Middle frontal gyrus (tissue), 1 donor: ENCODE data around the gene GTF3C2.

Experiments
- DNase-seq: peaks from one replicate; pipeline ENCODE4 v3.0.0-alpha.2; 2015; ENCODE audit warnings: low spot score; ENCODE audit errors: extremely low spot score

GTF3C2 gene

GRCh38 chr2:27298391-27299080 is 58.0 kb downstream of the GTF3C2 start:
- DNase-seq, result no peak

GRCh38 chr2:27297195-27297594 is 59.4 kb downstream of the GTF3C2 start:
- DNase-seq, result no peak

GRCh38 chr2:27296481-27296880 is 60.1 kb downstream of the GTF3C2 start:
- DNase-seq, result no peak

- DNase-seq, result no peak
These were observed 61.6 kb downstream of the GTF3C2 start for GRCh38 chr2:27294928-27295327.

GRCh38 chr2:27291865-27292264 is 64.7 kb downstream of the GTF3C2 start:
- DNase-seq, result no peak

GRCh38 chr2:27290549-27290948 is 66.0 kb downstream of the GTF3C2 start:
- no peak for DNase-seq

- no peak for DNase-seq
These were observed 68.0 kb downstream of the GTF3C2 start for GRCh38 chr2:27288610-27289009.

- no peak for DNase-seq
These were observed 71.1 kb downstream of the GTF3C2 start for GRCh38 chr2:27285481-27285880.

GRCh38 chr2:27284996-27285395 is 71.6 kb downstream of the GTF3C2 start:
- DNase-seq, result peak; percentile 47

GRCh38 chr2:27282892-27283291 is 73.7 kb downstream of the GTF3C2 start:
- no peak for DNase-seq

GRCh38 chr2:27281855-27282559 is 74.6 kb downstream of the GTF3C2 start, which contains the start of gene TRIM54:
TRIM54 (plus strand) TSS chr2:27282429; CDS start chr2:27282732, 303 bp downstream.
- no peak for DNase-seq

GRCh38 chr2:27281442-27281841 is 75.1 kb downstream of the GTF3C2 start:
- no peak for DNase-seq

GRCh38 chr2:27280826-27281225 is 75.7 kb downstream of the GTF3C2 start:
- no peak for DNase-seq

GRCh38 chr2:27278010-27278409 is 78.6 kb downstream of the GTF3C2 start:
- DNase-seq, result no peak
